HG02981 (cell line): ENCODE results near the gene ARID1B.
A peak's percentile ranks its signal among the peaks of the same experiment; 100 is the strongest.

Source experiments
- ATAC-seq: cut with Tn5 transposase; IDR thresholded peaks from one replicate; pipeline ENCODE4 v1.9.1; 2021; ENCODE audit warnings: mild to moderate bottlenecking, moderate library complexity; ENCODE audit not compliant: unreplicated experiment

Gene ARID1B

DNA sequence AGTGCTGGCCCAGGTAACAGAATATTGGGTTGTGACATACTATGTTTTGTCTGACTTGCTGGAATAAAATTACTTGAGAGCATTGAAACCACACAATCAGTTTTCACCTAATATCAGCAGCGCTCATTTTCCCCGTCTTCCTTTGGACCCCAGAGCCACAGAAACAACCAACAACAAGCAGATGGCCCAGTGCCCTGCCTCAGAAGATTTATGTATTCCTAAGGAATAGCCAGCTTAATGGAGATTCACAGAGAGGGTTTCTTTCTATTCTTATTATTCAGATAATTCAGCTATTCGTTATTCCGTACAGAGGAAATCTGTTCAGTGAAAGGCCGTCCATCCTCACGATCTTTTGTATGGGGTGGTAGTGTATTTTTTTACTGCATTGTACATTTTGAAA, 391.3 kb downstream of the ARID1B start:
- ATAC-seq, result no peak

DNA sequence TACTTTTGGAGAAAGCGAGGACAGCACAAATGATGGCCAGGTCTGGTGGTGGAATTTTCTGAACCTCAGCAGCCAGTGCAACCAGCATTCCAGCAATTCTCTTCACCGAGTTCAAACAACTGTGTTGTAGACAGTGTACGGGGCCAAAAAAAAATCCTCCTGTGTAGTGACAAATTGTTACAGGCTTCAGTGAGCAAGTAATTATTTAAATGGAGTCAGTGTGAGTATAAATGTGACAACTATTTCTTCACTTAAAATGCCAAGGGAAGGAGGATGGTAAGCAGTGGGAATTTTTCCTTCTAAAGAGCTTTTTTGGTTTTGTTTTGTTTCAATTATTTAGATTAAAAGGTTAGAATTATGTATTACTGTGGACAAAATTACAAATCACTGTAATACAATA, 392.0 kb downstream of the ARID1B start:
- ATAC-seq, result no peak

DNA sequence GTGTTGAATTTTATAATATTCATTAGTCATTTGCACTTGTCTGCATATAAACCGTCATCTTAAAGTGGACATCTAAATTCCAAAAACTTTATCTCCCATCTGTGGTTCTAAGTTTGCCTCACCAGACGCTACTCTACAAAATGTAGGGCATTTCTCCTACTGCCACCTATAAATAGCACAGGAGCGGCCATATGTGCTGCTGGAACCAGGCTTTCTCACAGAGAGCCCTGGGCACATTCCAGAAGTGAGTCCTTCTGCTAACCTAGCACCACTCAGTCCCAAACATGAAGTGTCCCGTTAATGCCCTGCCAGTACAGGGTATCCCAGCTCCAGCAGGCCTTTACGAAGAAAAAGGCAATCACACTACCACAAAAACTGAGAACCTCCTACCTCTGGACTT, 392.5 kb downstream of the ARID1B start:
- no peak for ATAC-seq

DNA sequence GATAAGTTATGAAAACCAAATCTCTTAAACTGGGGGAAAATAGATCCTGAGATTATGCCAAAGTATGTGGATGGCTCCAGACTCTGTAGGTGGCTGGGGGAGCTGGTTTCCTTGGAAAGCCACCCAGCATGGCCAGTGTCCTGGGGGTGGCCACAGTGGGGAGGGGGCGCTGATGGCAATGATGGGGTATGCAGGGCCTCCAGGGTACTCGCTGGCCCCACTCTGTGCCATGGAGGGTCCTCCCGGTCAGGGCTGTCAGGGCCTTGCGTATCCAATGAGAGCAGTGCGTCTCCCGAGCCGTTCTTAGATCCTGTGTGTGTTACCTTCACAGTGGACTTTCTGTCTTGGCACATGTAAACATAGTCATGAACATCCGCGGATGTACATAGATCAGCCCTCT, 393.4 kb downstream of the ARID1B start:
- no peak for ATAC-seq

DNA sequence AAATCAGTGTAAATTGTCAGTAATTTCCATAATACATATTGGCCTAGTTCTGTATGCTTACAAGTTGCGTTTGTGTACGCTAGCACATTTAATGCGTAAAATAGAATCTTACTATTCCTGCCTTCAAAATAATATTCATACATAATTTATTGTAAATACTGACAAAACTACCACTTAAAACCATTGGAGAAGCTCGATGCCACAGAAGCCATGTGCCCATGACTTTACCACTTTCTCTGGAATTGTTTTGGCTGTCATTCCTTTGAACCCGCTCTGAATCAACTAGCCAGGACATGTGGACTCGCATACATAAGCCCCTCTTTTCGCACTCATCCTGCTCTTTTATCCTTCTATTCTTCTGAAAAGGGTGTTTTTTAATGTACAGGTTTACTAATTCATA, 394.6 kb downstream of the ARID1B start:
- ATAC-seq, result no peak

DNA sequence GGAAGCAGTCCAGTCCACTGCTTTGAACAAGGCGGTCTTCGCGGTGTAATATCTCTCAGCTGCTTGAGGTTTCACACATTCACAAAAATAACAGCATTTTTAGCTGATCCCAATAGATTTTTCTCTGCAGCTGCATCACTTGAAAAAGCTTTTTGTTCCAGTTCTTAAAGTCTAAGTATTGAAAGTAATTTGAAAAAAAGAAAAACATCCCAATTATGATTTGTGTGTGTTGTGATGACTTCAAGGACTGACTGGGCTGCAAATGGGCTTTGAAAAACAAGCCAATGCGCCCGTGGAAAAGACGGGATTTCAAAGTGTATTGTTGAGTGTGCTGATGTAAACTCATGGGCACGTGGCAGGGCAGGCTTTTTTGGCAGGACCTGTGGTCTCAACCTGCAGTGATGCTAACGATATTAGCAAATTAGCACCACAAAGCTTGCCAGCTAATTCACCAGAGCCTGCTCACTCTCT, 395.1 kb downstream of the ARID1B start:
- ATAC-seq, result no peak

DNA sequence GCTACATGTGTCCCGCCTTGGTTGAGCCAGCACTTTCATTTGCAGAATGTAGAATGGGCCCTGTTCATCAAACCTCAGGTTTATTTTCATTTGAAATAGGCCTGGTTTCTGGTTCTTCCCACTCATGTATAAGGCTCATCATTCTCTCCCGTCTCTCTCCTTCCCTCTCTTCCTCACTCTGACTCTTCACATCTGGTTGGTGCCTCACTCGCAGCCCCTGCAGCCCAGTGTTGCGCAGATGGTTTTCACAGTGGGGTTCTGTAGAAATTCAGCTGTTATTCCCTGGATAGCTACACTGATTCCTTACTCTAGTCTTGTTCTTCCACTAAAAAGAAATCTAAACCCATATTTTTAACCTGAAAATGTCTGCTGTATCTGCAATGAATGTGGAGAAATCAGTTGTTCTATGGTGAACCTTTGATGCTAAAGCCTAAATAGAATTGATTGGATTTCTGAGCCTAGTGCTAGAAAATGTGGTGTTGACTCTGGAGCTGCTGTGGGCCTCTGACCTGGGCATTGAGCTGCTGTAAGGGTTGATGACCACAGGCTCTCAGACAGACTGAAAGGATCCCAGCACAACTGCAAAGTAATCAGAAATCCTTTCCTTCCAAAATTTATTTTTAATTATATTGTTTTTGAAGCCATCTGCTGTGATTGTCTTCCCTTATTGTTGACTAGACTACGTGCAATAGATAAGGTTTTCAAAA, 395.8 kb downstream of the ARID1B start:
- no peak for ATAC-seq

DNA sequence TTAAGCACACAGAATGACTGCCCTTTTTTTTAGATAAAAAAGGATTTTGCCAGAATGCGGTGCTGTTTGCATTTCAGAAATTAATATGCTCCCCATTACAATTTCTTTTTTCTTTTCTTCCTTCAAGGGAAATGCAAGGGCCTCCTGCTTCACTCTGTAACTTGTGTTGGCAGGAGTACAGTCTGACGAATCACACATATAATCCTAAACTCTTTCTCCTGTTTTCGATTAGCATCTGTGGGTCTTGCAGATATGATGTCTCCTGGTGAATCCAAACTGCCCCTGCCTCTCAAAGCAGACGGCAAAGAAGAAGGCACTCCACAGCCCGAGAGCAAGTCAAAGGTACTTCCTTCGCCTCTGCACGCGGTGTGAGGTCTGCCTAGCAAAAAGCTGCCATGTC, 396.6 kb downstream of the ARID1B start:
- no peak for ATAC-seq

DNA sequence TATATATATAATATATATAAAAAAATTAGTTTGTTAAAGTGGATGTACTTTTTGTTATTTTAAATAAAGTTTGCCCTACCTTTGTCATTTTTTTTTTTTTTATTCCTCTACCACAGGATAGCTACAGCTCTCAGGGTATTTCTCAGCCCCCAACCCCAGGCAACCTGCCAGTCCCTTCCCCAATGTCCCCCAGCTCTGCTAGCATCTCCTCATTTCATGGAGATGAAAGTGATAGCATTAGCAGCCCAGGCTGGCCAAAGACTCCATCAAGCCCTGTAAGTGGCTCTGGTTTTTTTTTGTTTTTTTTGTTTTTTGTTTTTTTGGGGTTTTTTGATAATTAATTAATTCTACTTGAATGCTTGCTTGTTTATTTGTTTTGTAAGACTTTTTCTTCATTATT, 397.6 kb downstream of the ARID1B start:
- ATAC-seq, result no peak

DNA sequence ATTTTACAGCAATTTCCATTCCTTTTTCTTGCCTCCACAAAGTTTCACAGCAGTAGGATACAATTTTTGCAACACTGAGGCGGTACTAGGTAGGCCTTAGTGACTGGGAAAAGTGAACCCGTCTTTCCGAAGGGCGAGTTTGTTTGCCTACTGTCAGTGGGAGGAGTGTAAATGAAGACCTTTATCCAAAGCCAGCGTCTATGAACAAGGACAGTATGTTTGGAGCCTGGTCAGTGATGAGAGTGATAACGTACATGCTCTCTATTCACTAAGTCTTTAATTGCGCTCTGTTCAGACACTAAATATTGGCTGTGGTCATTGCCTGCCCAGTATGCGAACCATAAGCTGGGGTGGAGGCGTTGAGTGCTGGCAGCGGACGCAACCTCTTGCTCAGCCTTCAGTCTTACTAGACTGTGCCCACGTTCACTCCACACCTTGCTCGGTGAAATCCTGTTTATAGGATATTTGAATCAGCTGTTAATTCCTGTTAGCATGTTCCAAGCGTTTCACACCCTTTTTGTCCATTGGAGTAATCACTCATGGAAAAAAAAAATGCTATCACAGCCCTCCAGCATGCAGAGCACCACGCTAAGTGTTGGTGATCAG, 400.7 kb downstream of the ARID1B start:
- no peak for ATAC-seq

DNA sequence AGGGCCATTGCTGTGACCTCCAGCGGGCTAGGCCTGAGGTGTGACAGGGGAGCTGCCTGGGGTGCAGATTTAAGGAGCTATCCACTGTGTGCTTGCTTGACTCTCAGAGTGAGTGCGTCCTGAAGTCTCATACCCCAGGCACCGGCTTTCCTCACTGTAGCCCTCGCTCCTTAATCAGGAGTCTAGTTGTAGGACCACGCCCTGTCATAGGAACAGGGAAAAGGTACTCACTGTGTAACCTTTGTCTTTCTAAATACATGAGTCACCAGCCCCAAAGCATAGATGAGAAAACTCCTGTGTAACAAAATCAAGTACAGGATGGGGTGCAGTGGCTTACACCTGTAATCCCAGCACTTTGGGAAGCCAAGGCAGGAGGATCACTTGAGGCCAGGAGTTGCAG, 404.5 kb downstream of the ARID1B start:
- ATAC-seq, result no peak

DNA sequence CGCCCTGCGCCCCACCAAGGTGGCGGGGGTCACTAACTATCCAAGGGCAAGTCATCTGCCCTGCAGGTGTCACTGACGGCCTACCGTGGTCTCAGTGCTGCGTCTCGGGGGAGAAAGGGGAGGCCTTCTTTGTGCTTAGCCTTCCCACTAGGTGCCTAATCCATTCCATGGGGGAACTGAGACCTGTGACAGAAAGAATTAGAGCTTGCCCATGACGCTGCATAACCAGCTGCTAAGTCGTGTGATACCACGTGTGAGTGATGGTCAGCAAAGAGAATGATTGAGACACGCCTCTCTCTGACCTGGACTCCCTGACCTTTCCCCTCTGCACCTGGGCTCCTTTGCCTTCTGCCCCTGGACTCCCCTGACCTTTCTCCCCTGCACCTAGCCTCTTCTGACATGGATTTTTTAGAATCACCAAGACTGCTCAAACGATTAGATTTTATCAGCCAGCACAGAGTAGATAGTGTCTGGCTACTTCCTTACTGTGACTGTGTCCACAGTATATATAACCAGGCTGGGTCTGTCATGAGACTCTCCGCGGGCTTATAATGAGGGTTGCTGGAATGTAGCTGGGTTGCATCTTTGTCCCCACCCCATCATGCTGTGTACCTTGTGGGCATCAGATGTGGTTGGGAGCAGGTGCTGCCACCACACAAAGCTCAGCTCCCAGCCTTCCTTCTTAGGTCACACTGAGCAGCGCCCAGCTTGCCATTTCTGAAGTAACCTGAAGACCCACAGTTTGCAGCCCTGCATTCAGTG, 405.5 kb downstream of the ARID1B start:
- no peak for ATAC-seq

DNA sequence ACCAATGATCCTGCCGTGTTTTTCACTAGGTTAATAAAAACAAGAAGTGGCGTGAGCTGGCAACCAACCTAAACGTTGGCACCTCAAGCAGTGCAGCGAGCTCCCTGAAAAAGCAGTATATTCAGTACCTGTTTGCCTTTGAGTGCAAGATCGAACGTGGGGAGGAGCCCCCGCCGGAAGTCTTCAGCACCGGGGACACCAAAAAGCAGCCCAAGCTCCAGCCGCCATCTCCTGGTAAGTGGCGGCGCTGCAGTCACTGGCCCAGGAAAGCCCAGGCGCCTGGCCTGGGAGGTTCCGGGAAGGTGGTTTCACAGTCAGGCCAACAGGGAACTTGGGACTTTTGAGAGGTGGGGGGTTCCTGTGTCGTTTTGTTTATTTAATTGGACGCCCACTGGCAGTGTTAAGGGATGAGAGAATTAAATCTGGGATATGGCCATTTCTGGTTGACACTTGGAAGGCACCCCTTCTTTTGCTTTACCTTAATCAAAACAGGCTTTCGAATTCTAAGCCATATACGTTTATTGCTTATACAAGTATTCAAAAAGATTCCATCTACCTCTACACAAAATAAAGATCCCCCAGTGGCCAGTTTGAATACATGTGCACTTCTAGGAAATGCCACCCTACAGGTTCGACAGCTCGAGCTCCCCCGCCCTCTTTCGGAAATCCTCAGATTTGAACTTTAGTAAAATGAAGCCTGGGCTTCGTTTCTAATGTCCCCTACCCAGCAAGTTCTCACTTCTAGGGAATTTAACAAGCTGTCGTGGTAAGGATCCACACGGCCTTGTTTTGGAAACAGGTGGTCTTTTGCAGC, 407.2 kb downstream of the ARID1B start:
- peak; percentile 43 for ATAC-seq

DNA sequence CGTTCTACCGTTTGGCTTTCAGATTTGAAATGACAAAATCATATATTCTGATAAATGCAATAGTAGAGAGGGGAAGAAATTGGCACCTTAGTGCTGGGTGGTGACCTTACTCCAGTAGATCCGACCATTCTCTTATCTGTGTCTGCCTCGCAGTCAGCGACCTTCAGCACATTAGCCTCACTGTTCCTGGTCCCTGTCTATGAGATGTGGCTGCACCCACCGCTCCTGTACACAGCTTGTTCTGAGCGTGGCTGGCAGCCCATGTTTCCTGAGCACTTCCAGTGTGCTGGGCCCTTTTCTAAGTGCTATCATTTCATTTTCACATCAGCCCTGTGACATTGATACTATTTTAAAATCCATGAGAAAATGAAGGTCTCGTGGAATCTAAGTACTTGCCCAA, 408.0 kb downstream of the ARID1B start:
- no peak for ATAC-seq

DNA sequence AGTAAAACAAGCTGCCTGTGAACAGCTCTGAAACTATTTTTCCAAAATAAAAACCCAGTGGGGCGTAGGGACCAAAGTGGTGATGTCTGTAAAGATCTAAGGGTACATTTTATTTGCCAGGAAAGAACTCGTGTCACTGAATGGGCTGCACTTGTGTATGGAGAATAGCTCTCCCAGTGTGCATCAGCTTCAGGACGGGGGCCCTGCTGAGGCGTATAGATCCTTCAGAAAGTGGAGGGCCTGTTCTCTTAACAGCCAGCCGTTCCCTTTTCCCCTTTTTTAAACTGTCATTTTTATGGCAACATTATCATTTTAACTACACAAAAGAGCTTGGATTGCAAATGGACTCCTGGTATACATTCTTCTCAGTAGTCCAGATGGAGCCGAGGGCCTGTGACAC, 408.8 kb downstream of the ARID1B start:
- no peak for ATAC-seq

DNA sequence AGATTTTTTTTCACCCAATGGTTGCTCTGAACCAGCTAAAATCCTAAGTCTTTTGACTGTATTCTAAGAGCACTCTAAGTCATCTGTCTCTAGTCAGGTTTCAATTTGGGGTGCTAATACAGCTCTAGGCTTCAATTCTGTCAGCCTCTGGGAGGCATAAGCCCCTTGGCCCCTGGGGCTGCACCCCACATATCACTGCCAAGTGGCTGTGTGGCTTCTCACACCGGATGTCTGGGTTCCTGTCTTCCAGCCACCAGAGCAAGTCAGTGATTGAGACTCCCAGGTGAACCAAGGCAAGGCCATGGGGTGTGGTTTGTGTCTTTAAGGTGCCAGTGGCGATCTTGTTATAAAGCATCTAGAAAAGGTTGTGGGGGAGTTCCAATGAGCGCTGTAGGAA, 409.6 kb downstream of the ARID1B start:
- no peak for ATAC-seq

DNA sequence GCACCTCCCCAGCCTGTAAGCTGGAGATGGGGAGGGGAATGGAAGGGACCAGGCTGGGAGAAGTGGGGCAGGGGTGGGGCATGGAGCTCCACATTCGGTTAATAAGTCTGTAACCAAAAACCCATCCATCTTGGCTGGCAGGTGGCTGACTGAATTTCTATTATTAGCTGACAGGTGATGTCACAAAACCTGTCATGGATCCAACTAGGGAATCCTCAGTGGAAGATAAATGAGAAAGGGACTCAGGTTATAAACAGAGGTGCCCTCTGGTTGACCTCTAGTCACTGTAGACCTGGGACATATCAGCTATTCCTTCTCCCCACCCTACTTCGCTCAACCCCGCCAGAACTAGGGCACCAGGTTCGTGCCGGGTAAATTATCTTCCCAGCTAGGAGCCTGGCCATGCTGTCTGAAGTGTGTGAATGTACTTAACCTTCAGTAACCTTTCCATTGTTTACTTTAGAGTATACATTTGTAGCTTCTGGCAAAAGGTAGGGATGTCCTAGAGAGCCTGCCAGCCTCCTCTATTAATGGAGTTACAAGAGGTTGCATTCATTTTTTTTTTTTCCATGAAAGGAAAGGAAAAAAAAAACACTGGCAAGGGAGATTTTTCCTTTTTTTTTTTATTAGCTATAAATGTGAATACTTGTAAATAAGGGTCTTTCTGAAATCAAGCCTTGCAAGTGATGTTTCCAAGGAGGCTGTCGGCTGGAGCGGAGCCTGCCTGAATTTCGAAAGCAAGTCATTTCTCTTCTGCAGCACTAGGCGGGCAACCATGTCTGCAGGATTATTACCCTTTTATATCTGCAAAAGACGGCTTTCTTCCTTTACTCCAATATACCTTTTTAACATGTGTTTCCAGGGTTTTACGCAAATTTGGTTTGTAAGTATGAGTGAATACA, 410.3 kb downstream of the ARID1B start:
- no peak for ATAC-seq

DNA sequence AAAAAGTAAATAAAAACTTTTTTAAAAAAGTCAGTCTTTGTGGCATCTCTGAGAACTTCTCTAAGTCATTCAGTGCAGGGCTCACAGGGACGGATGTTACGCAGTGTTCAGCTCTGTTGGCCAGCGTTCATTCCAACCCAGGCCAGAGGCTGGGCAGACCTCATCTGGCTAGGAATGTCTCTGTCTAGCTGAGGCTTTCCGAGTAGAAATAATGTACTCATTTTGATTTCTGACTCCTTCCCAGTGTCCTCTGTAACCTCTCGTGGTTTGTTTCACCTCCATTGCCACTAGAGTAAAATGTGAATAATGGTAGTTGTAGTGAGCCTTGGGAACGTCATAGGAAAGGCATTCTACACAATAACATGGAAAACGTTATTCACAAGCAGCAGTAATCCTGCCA, 411.0 kb downstream of the ARID1B start:
- ATAC-seq, result no peak

DNA sequence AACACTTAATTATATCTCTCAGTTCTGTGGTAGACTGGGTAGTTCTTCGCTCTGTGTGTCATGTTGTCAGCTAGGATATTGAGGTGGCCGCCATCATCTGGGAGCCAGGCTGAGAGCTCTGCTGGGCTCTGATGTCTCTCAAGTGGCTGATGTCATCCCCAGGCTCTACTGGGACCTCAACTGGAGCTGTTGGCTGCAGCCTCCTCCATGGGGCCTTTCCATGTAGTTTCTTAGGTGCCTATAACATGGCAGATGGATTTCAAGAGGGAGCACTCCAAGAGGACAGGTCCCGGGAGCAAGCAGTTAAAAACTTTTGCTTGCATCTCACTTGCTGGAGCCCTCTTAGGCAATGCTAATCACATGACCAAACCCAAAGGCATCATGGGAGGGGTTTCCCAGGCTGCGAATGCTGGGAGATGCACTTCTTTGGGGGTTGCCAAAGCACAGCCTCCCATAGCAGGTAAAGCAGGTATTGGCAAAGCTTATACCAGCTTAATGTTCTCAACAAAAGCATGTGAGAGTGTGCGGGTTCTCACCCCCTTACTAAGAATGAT, 416.3 kb downstream of the ARID1B start:
- no peak for ATAC-seq

DNA sequence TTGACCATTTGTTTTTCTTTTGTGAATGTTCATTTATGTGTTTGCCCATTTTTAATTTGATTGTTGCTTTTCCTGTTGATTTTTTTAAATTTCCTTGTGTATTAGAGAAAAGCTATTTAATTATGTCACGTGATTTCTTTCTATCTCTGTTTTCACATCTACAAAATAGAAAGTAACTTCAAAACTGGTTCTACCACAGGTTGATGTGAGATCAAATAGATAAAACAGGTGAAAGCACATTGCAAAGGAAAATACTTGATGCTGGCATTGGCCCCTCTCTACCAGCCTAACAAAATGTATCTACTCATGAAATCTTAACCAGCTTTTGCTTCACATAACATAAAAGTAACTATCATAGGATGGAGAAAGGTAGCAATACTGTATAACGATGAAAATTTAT, 416.9 kb downstream of the ARID1B start:
- ATAC-seq, result no peak
